WTC11 (cell line): Measurements from ENCODE around the gene TMEM154.

ENCODE experiments used
- ELF4 ChIP-seq: sonication (generic); formaldehyde crosslinking; IDR thresholded peaks from 2 replicates; pipeline ENCODE4 v1.8.1; 2022; ENCODE audit warnings: low read depth, mild to moderate bottlenecking, moderate library complexity, missing genetic modification reagents
- FOXK1 ChIP-seq: sonication (generic); formaldehyde crosslinking; IDR thresholded peaks from 2 replicates; pipeline ENCODE4 v1.8.0; 2022; ENCODE audit warnings: mild to moderate bottlenecking, moderate library complexity, missing genetic modification reagents
- HMGA2 ChIP-seq: fragments of 250-450 bp; sonication (Bioruptor Pico); IDR thresholded peaks from 2 replicates; pipeline ENCODE4 v1.4.0; 2021; ENCODE audit warnings: mild to moderate bottlenecking, moderate library complexity
- NFYB ChIP-seq: sonication (generic); formaldehyde crosslinking; conservative IDR thresholded peaks from 2 replicates; pipeline ENCODE4 v1.8.0; 2022; ENCODE audit warnings: low read depth, missing genetic modification reagents
- RORB ChIP-seq: fragments of 250-450 bp; sonication (Bioruptor Pico); IDR thresholded peaks from 2 replicates; pipeline ENCODE4 v1.9.0; 2021; ENCODE audit warnings: mild to moderate bottlenecking
- TCF7 ChIP-seq: sonication (generic); formaldehyde crosslinking; IDR thresholded peaks from 2 replicates; pipeline ENCODE4 v1.8.0; 2022; ENCODE audit warnings: mild to moderate bottlenecking, low read depth, missing genetic modification reagents, moderate library complexity
- TEAD1 ChIP-seq: sonication (generic); formaldehyde crosslinking; IDR thresholded peaks from 2 replicates; pipeline ENCODE4 v1.8.0; 2022; ENCODE audit warnings: mild to moderate bottlenecking, missing genetic modification reagents
- TF ChIP-seq, protein P1 (sequence below): sonication (generic); formaldehyde crosslinking; IDR thresholded peaks from 2 replicates; pipeline ENCODE4 v1.8.1; 2022; ENCODE audit warnings: low read depth, missing genetic modification reagents, borderline replicate concordance
- TF ChIP-seq, protein P2 (sequence below): sonication (generic); formaldehyde crosslinking; conservative IDR thresholded peaks from 2 replicates; pipeline ENCODE4 v1.8.1; 2022; ENCODE audit warnings: mild to moderate bottlenecking, missing genetic modification reagents
- TF ChIP-seq, protein P3 (sequence below): fragments of 200-600 bp; IDR thresholded peaks from 2 replicates; pipeline ENCODE4 v1.8.0; 2022; ENCODE audit warnings: antibody characterized with exemption
- TF ChIP-seq, protein P4 (sequence below): sonication (generic); formaldehyde crosslinking; IDR thresholded peaks from 2 replicates; pipeline ENCODE4 v1.8.1; 2022; ENCODE audit warnings: missing genetic modification reagents, borderline replicate concordance
- TF ChIP-seq, protein P5 (sequence below): sonication (generic); formaldehyde crosslinking; IDR thresholded peaks from 2 replicates; pipeline ENCODE4 v1.8.1; 2023; ENCODE audit warnings: mild to moderate bottlenecking, missing genetic modification reagents
- TF ChIP-seq, protein P6 (sequence below): sonication (generic); formaldehyde crosslinking; IDR thresholded peaks from 2 replicates; pipeline ENCODE4 v1.8.0; 2023; ENCODE audit warnings: missing genetic modification reagents

DNA sequence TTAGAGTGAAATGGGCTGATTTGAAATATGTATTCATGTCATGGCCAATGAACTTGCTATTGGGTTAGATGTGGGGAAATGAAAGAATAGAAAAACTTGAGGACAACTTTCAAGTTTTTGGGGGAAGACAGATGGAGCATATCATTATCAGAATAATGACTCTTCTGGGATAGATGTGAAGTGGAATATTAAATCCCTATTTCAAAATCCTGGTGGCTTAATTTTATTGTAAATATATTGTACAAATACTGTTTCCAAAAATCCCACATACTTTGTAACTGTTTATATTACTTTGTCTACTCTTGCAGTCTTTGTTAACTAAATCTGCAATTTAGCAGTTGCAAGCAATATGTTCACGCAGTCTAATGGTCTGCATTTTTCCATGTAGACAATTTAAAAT lies 108.0 kb downstream of the TMEM154 start:
- TF ChIP-seq FOXK1 (CRISPR knock-in tag) (no peak), ELF4 (CRISPR knock-in tag) (no peak), NFYB (CRISPR knock-in tag) (no peak), RORB (CRISPR knock-in tag) (no peak), HMGA2 (CRISPR knock-in tag) (no peak), TEAD1 (no peak), TCF7 (CRISPR knock-in tag) (no peak)
- TF ChIP-seq, protein P1, sequence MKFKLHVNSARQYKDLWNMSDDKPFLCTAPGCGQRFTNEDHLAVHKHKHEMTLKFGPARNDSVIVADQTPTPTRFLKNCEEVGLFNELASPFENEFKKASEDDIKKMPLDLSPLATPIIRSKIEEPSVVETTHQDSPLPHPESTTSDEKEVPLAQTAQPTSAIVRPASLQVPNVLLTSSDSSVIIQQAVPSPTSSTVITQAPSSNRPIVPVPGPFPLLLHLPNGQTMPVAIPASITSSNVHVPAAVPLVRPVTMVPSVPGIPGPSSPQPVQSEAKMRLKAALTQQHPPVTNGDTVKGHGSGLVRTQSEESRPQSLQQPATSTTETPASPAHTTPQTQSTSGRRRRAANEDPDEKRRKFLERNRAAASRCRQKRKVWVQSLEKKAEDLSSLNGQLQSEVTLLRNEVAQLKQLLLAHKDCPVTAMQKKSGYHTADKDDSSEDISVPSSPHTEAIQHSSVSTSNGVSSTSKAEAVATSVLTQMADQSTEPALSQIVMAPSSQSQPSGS (CRISPR knock-in tag), result no peak
- TF ChIP-seq, protein P2, sequence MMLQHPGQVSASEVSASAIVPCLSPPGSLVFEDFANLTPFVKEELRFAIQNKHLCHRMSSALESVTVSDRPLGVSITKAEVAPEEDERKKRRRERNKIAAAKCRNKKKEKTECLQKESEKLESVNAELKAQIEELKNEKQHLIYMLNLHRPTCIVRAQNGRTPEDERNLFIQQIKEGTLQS (CRISPR knock-in tag), result no peak
- TF ChIP-seq, protein P3, sequence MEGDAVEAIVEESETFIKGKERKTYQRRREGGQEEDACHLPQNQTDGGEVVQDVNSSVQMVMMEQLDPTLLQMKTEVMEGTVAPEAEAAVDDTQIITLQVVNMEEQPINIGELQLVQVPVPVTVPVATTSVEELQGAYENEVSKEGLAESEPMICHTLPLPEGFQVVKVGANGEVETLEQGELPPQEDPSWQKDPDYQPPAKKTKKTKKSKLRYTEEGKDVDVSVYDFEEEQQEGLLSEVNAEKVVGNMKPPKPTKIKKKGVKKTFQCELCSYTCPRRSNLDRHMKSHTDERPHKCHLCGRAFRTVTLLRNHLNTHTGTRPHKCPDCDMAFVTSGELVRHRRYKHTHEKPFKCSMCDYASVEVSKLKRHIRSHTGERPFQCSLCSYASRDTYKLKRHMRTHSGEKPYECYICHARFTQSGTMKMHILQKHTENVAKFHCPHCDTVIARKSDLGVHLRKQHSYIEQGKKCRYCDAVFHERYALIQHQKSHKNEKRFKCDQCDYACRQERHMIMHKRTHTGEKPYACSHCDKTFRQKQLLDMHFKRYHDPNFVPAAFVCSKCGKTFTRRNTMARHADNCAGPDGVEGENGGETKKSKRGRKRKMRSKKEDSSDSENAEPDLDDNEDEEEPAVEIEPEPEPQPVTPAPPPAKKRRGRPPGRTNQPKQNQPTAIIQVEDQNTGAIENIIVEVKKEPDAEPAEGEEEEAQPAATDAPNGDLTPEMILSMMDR, result no peak
- TF ChIP-seq, protein P4, sequence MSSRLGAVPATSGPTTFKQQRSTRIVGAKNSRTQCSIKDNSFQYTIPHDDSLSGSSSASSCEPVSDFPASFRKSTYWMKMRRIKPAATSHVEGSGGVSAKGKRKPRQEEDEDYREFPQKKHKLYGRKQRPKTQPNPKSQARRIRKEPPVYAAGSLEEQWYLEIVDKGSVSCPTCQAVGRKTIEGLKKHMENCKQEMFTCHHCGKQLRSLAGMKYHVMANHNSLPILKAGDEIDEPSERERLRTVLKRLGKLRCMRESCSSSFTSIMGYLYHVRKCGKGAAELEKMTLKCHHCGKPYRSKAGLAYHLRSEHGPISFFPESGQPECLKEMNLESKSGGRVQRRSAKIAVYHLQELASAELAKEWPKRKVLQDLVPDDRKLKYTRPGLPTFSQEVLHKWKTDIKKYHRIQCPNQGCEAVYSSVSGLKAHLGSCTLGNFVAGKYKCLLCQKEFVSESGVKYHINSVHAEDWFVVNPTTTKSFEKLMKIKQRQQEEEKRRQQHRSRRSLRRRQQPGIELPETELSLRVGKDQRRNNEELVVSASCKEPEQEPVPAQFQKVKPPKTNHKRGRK, result no peak
- TF ChIP-seq, protein P5, sequence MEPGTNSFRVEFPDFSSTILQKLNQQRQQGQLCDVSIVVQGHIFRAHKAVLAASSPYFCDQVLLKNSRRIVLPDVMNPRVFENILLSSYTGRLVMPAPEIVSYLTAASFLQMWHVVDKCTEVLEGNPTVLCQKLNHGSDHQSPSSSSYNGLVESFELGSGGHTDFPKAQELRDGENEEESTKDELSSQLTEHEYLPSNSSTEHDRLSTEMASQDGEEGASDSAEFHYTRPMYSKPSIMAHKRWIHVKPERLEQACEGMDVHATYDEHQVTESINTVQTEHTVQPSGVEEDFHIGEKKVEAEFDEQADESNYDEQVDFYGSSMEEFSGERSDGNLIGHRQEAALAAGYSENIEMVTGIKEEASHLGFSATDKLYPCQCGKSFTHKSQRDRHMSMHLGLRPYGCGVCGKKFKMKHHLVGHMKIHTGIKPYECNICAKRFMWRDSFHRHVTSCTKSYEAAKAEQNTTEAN (CRISPR knock-in tag), result no peak
- TF ChIP-seq, protein P6, sequence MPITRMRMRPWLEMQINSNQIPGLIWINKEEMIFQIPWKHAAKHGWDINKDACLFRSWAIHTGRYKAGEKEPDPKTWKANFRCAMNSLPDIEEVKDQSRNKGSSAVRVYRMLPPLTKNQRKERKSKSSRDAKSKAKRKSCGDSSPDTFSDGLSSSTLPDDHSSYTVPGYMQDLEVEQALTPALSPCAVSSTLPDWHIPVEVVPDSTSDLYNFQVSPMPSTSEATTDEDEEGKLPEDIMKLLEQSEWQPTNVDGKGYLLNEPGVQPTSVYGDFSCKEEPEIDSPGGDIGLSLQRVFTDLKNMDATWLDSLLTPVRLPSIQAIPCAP (CRISPR knock-in tag), result no peak
